ENCODE data around the gene SRPK2. TPM values are rescaled to one million over a fixed set of nuclear protein-coding genes. Genes with fewer than 3 reads are reported as not detected.

The SRPK2 gene
- total and polyA plus RNA-seq, 2 of the 13 experiments (the other 11 are each of a cell fraction or from before 2014, with no cell fraction given) = 10.1 to 22.3 TPM

- TF ChIP-seq CHD4 (IDR thresholded peaks at IDR 0.05; ENCODE audit: borderline replicate concordance, low read length) = peak; percentile 84; the same call in 1 of the 2 replicates
- no peak for TF ChIP-seq ZBTB8A (CRISPR knock-in tag; IDR thresholded peaks at IDR 0.05; ENCODE audit: borderline replicate concordance, low read depth)
- no peak for TF ChIP-seq FUBP1 (CRISPR knock-in tag; IDR thresholded peaks at IDR 0.05; ENCODE audit: borderline replicate concordance)
- no peak for TF ChIP-seq ZNF280D (CRISPR knock-in tag; IDR thresholded peaks at IDR 0.05)
- no peak for TF ChIP-seq NCOA2 (CRISPR knock-in tag; IDR thresholded peaks at IDR 0.05)
- TF ChIP-seq ZBTB34 (CRISPR knock-in tag; IDR thresholded peaks at IDR 0.05) = no peak
- no peak for TF ChIP-seq ZNF777 (CRISPR knock-in tag; IDR thresholded peaks at IDR 0.05)
- no peak for TF ChIP-seq HMGXB3 (CRISPR knock-in tag; IDR thresholded peaks at IDR 0.05; ENCODE audit: borderline replicate concordance)
- no peak for TF ChIP-seq MAZ (IDR thresholded peaks at IDR 0.05; ENCODE audit: borderline replicate concordance, low read depth, low read length)
- TF ChIP-seq MAZ (CRISPR knock-in tag; IDR thresholded peaks at IDR 0.05; ENCODE audit: low read depth) = 0 out of 2 replicates have a peak, but pooled peaks have one; percentile 23
- TF ChIP-seq ZNF790 (CRISPR knock-in tag; IDR thresholded peaks at IDR 0.05; ENCODE audit: borderline replicate concordance) = no peak
- no peak for TF ChIP-seq TBP (CRISPR knock-in tag; IDR thresholded peaks at IDR 0.05)
- TF ChIP-seq ZFP91 (CRISPR knock-in tag; IDR thresholded peaks at IDR 0.05; ENCODE audit: borderline replicate concordance) = no peak
- no peak for TF ChIP-seq ARNT (IDR thresholded peaks at IDR 0.05)
- no peak for TF ChIP-seq MED1 (CRISPR knock-in tag; IDR thresholded peaks at IDR 0.05)
- no peak for TF ChIP-seq ZNF7 (CRISPR knock-in tag; IDR thresholded peaks at IDR 0.05)
- TF ChIP-seq ZNF34 (CRISPR knock-in tag; IDR thresholded peaks at IDR 0.05; ENCODE audit: borderline replicate concordance) = no peak
Observed at GRCh38 chr7:105389088-105389650, 448 bp upstream of the SRPK2 start (continued).

Data from HepG2 (cell line).